ENCODE results near the gene MUC4. TPM values are rescaled to one million over a fixed set of nuclear protein-coding genes. Genes with fewer than 3 reads are reported as not detected.

MUC4 gene
- total and polyA plus RNA-seq, 9 of the 15 experiments (the other 6 are each of a cell fraction or from before 2014, with no cell fraction given): under 0.01 to 0.21 (median 0.10) TPM; not detected in 4

DNA sequence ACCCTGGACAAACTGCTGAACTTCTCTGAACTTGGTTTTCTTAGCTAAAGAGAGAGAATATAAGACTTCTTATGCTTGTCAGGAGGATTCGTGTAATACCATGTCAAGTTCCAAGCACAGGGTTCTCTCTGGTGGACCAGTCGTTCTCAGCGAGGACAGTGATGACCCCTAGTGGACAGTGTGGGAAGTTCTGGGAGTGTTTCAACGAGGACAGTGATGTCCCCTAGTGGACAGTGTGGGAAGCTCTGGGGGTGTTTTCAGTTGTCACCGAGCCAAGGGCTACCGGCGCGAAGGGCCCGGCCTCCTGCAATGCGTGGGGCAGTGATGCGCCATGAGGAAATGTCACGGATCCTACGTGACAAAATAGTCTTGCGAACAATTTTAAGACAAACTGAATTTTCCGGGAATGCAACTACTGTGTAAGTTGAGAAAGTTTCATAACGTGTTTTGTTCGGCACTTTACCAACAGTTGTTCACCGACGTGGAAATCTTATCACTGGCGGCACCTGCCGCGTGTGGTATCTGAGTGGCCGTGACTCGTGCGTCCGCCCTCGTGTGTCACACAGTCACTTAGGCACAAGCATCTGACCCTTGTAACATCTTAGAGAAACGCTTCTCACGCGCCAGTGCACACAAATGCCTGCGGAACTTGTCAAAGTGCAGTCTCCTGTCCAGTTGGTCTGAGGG lies 39.3 kb upstream of the MUC4 start (continued):
- TF ChIP-seq DMBX1 (CRISPR knock-in tag; IDR thresholded peaks at IDR 0.05; ENCODE audit: borderline replicate concordance): no peak
- peak; percentile 29 for TF ChIP-seq RBM25 (IDR thresholded peaks at IDR 0.05; ENCODE audit: low read depth, low read length, severe bottlenecking)
- no peak for TF ChIP-seq NUFIP1 (IDR thresholded peaks at IDR 0.05; ENCODE audit: partially characterized antibody)
- no peak for TF ChIP-seq SIN3B (IDR thresholded peaks at IDR 0.05; ENCODE audit: low read depth)
- TF ChIP-seq PCBP1 (IDR thresholded peaks at IDR 0.05; ENCODE audit: low read depth, low read length, poor library complexity, severe bottlenecking): no peak
- TF ChIP-seq KHSRP (IDR thresholded peaks at IDR 0.05): no peak
- TF ChIP-seq POU5F1 (IDR thresholded peaks at IDR 0.05; ENCODE audit: borderline replicate concordance, low read depth, low read length, partially characterized antibody): no peak
- TF ChIP-seq KDM1A (IDR thresholded peaks at IDR 0.05): 0 out of 4 replicates have a peak, but pooled peaks of 1 of the 2 experiments have one; percentile 38
- TF ChIP-seq HNRNPUL1 (IDR thresholded peaks at IDR 0.05; ENCODE audit: low read length): no peak
- peak; percentile 64; the same call in 1 of the 2 replicates for TF ChIP-seq ZHX1 (conservative IDR thresholded peaks at IDR 0.05; ENCODE audit: low read length)
- TF ChIP-seq MLLT1 (IDR thresholded peaks at IDR 0.05): peak in 1 of 2 experiments; percentile 98; a peak in 2 of 4 replicates
- no peak for TF ChIP-seq ZNF133 (CRISPR knock-in tag; IDR thresholded peaks at IDR 0.05)
- TF ChIP-seq RBM14 (IDR thresholded peaks at IDR 0.05; ENCODE audit: borderline replicate concordance, insufficient read depth, low read depth, low read length): no peak
- TF ChIP-seq HCFC1 (IDR thresholded peaks at IDR 0.05; ENCODE audit: low read depth, low read length): peak; percentile 40; the same call in 1 of the 2 replicates
- TF ChIP-seq, protein P1, sequence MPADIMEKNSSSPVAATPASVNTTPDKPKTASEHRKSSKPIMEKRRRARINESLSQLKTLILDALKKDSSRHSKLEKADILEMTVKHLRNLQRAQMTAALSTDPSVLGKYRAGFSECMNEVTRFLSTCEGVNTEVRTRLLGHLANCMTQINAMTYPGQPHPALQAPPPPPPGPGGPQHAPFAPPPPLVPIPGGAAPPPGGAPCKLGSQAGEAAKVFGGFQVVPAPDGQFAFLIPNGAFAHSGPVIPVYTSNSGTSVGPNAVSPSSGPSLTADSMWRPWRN (IDR thresholded peaks at IDR 0.05; ENCODE audit: low read depth): peak; percentile 46; the same call in 1 of the 2 replicates
- TF ChIP-seq ARNT (IDR thresholded peaks at IDR 0.05): peak in 1 of 2 experiments; percentile 71; a peak in 1 of 4 replicates
- no peak for TF ChIP-seq POLR3G (IDR thresholded peaks at IDR 0.05; ENCODE audit: extremely low read depth, insufficient read length, insufficient replicate concordance)
- no peak for TF ChIP-seq PHB2 (IDR thresholded peaks at IDR 0.05; ENCODE audit: low read depth)
- no peak for TF ChIP-seq NR2F6 (CRISPR knock-in tag; IDR thresholded peaks at IDR 0.05)
- TF ChIP-seq ZBTB11 (CRISPR knock-in tag; IDR thresholded peaks at IDR 0.05): no peak

Data from K562 (cell line).